Hematopoietic multipotent progenitor cell treated with erythropoietin and hydrocortisone succinate and interleukin-3 and kit ligand, for 6 days (in vitro differentiated cells): ENCODE measurements around the gene FHL1.
"Not testable (repeated sequence)": the region's sequence is repeated elsewhere in the genome, so short reads cannot be mapped to it uniquely, and the experiment has no call there.

Source experiments
- DNase-seq: peaks from one replicate; pipeline ENCODE4 v3.0.0-alpha.2; 2015

Gene FHL1

GRCh38 chrX:136147315-136147901 lies at the start of gene FHL1:
Gene FHL1, plus strand, starts transcription at chrX:136147533.
- peak; percentile 7 for DNase-seq

GRCh38 chrX:136097871-136098805 lies 49.2 kb upstream of the FHL1 start:
- DNase-seq, result no peak

GRCh38 chrX:136104936-136105335 lies 42.4 kb upstream of the FHL1 start:
- no peak for DNase-seq

GRCh38 chrX:136106920-136107528 lies 40.3 kb upstream of the FHL1 start:
- no peak for DNase-seq

GRCh38 chrX:136108905-136109304 lies 38.4 kb upstream of the FHL1 start:
- not testable (repeated sequence) for DNase-seq

- DNase-seq, result no peak
These were observed 35.0 kb upstream of the FHL1 start for GRCh38 chrX:136112286-136112685.

- no peak for DNase-seq
These were observed 34.6 kb upstream of the FHL1 start for GRCh38 chrX:136112778-136113177.

- DNase-seq, result no peak
These were observed 32.0 kb upstream of the FHL1 start for GRCh38 chrX:136115126-136115903.

- no peak for DNase-seq
These were observed 31.4 kb upstream of the FHL1 start for GRCh38 chrX:136115904-136116297.

GRCh38 chrX:136121788-136122187 lies 25.5 kb upstream of the FHL1 start:
- no peak for DNase-seq

- no peak for DNase-seq
These were observed 25.1 kb upstream of the FHL1 start for GRCh38 chrX:136122207-136122606.

GRCh38 chrX:136125106-136125505 lies 22.2 kb upstream of the FHL1 start:
- DNase-seq, result no peak

- no peak for DNase-seq
These were observed 21.0 kb upstream of the FHL1 start for GRCh38 chrX:136126371-136126770.

GRCh38 chrX:136126872-136127406 lies 20.4 kb upstream of the FHL1 start:
- DNase-seq, result no peak

- DNase-seq, result no peak
These were observed 18.6 kb upstream of the FHL1 start for GRCh38 chrX:136128743-136129142.

- peak; percentile 32 for DNase-seq
These were observed 16.2 kb upstream of the FHL1 start for GRCh38 chrX:136130931-136131833.

- DNase-seq, result no peak
These were observed 8.4 kb upstream of the FHL1 start for GRCh38 chrX:136138939-136139338.

- no peak for DNase-seq
These were observed 5.8 kb upstream of the FHL1 start for GRCh38 chrX:136141569-136141968.

GRCh38 chrX:136142592-136142991 lies 4.7 kb upstream of the FHL1 start:
- DNase-seq, result no peak

- DNase-seq, result no peak
These were observed 3.6 kb upstream of the FHL1 start for GRCh38 chrX:136143711-136144110.

GRCh38 chrX:136146614-136147314 lies 569 bp upstream of the FHL1 start:
- DNase-seq, result peak; percentile 13
